HG03045 (cell line): Measurements from ENCODE around the gene BOD1L1.
"Not testable (repeated sequence)": the region's sequence is repeated elsewhere in the genome, so short reads cannot be mapped to it uniquely, and the experiment has no call there.

Source experiments
- ATAC-seq: cut with Tn5 transposase; IDR thresholded peaks from one replicate; pipeline ENCODE4 v1.9.1; 2021; ENCODE audit warnings: mild to moderate bottlenecking, moderate library complexity; ENCODE audit not compliant: unreplicated experiment

The BOD1L1 gene

GRCh38 chr4:13560111-13560510, 67.4 kb downstream of the BOD1L1 start:
- ATAC-seq = not testable (repeated sequence)

- no peak for ATAC-seq
Observed at GRCh38 chr4:13559413-13559812, 68.1 kb downstream of the BOD1L1 start.

- ATAC-seq = no peak
Observed at GRCh38 chr4:13558881-13559280, 68.6 kb downstream of the BOD1L1 start.

GRCh38 chr4:13555325-13555724, 72.2 kb downstream of the BOD1L1 start:
- no peak for ATAC-seq

- no peak for ATAC-seq
Observed at GRCh38 chr4:13553081-13553480, 74.4 kb downstream of the BOD1L1 start.

GRCh38 chr4:13548984-13549546, 78.5 kb downstream of the BOD1L1 start:
- peak; percentile 69 for ATAC-seq

- no peak for ATAC-seq
Observed at GRCh38 chr4:13548059-13548983, 79.2 kb downstream of the BOD1L1 start.

- no peak for ATAC-seq
Observed at GRCh38 chr4:13547485-13548041, 80.0 kb downstream of the BOD1L1 start.

GRCh38 chr4:13546941-13547484, 80.5 kb downstream of the BOD1L1 start:
- no peak for ATAC-seq

- ATAC-seq = no peak
Observed at GRCh38 chr4:13546142-13546940, 81.2 kb downstream of the BOD1L1 start.

- no peak for ATAC-seq
Observed at GRCh38 chr4:13545394-13545808, 82.1 kb downstream of the BOD1L1 start.

- peak; percentile 62 for ATAC-seq
Observed at GRCh38 chr4:13544606-13545393, 82.7 kb downstream of the BOD1L1 start.

GRCh38 chr4:13543839-13544605, 83.5 kb downstream of the BOD1L1 start, which contains the start of gene NKX3-2:
NKX3-2 (minus strand) TSS chr4:13544508; CDS start chr4:13544414, 94 bp downstream.
- no peak for ATAC-seq

GRCh38 chr4:13543032-13543838, 84.3 kb downstream of the BOD1L1 start:
- no peak for ATAC-seq

- no peak for ATAC-seq
Observed at GRCh38 chr4:13542577-13543031, 84.9 kb downstream of the BOD1L1 start.

- no peak for ATAC-seq
Observed at GRCh38 chr4:13541720-13542576, 85.6 kb downstream of the BOD1L1 start.

- ATAC-seq = no peak
Observed at GRCh38 chr4:13541176-13541604, 86.3 kb downstream of the BOD1L1 start.
